Measurements from ENCODE around the gene CFAP20DC. TPM values are rescaled to one million over a fixed set of nuclear protein-coding genes. Genes with fewer than 3 reads are reported as not detected.
"Not testable (repeated sequence)": the region's sequence is repeated elsewhere in the genome, so short reads cannot be mapped to it uniquely, and the experiment has no call there.

The CFAP20DC gene
- total RNA-seq, 1 donor from 2014 or later = 0.18 TPM

GRCh38 chr3:58746758-58747157 lies 303.1 kb downstream of the CFAP20DC start:
- DNase-seq (ENCODE audit: low spot score) = no peak

- DNase-seq (ENCODE audit: low spot score) = no peak
Measured at GRCh38 chr3:58743296-58743695, 306.5 kb downstream of the CFAP20DC start.

- no peak for DNase-seq (ENCODE audit: low spot score)
Measured at GRCh38 chr3:58742239-58742638, 307.6 kb downstream of the CFAP20DC start.

- DNase-seq (ENCODE audit: low spot score) = no peak
Measured at GRCh38 chr3:58737644-58738043, 312.2 kb downstream of the CFAP20DC start.

GRCh38 chr3:58731673-58732072 lies 318.2 kb downstream of the CFAP20DC start:
- DNase-seq (ENCODE audit: low spot score) = no peak

- no peak for DNase-seq (ENCODE audit: low spot score)
Measured at GRCh38 chr3:58728723-58729122, 321.1 kb downstream of the CFAP20DC start.

- DNase-seq (ENCODE audit: low spot score) = no peak
Measured at GRCh38 chr3:58725326-58725853, 324.4 kb downstream of the CFAP20DC start.

GRCh38 chr3:58724336-58724735 lies 325.5 kb downstream of the CFAP20DC start:
- DNase-seq (ENCODE audit: low spot score) = no peak

GRCh38 chr3:58723173-58723572 lies 326.7 kb downstream of the CFAP20DC start:
- no peak for DNase-seq (ENCODE audit: low spot score)

- no peak for DNase-seq (ENCODE audit: low spot score)
Measured at GRCh38 chr3:58722561-58722960, 327.3 kb downstream of the CFAP20DC start.

GRCh38 chr3:58720526-58720925 lies 329.3 kb downstream of the CFAP20DC start:
- DNase-seq (ENCODE audit: low spot score) = no peak

- no peak for DNase-seq (ENCODE audit: low spot score)
Measured at GRCh38 chr3:58719684-58720083, 330.1 kb downstream of the CFAP20DC start.

- no peak for DNase-seq (ENCODE audit: low spot score)
Measured at GRCh38 chr3:58713715-58714401, 336.0 kb downstream of the CFAP20DC start.

- DNase-seq (ENCODE audit: low spot score) = no peak
Measured at GRCh38 chr3:58711871-58712270, 338.0 kb downstream of the CFAP20DC start.

GRCh38 chr3:58708983-58709382 lies 340.8 kb downstream of the CFAP20DC start:
- DNase-seq (ENCODE audit: low spot score) = not testable (repeated sequence)

- no peak for DNase-seq (ENCODE audit: low spot score)
Measured at GRCh38 chr3:58708116-58708791, 341.6 kb downstream of the CFAP20DC start.

- no peak for DNase-seq (ENCODE audit: low spot score)
Measured at GRCh38 chr3:58707390-58707930, 342.4 kb downstream of the CFAP20DC start.

- DNase-seq (ENCODE audit: low spot score) = no peak
Measured at GRCh38 chr3:58706395-58707167, 343.2 kb downstream of the CFAP20DC start.

GRCh38 chr3:58704745-58705144 lies 345.1 kb downstream of the CFAP20DC start:
- no peak for DNase-seq (ENCODE audit: low spot score)

- not testable (repeated sequence) for DNase-seq (ENCODE audit: low spot score)
Measured at GRCh38 chr3:58704304-58704703, 345.5 kb downstream of the CFAP20DC start.

- no peak for DNase-seq (ENCODE audit: low spot score)
Measured at GRCh38 chr3:58698246-58698645, 351.6 kb downstream of the CFAP20DC start.

- no peak for DNase-seq (ENCODE audit: low spot score)
Measured at GRCh38 chr3:58697561-58697960, 352.3 kb downstream of the CFAP20DC start.
